Endothelial cell of umbilical vein (primary cell): ENCODE data around the gene PINK1. TPM values are rescaled to one million over a fixed set of nuclear protein-coding genes. Genes with fewer than 3 reads are reported as not detected.

Source experiments
- BruUV-seq: library from RNA; stranded (reverse); fragments of 400-500 nt; replicated peaks from 2 replicates; lab custom pipeline; 2021; lab: Mats Ljungman, UMichigan
- CTCF ChIA-PET: fragments of 300-600, 350-600 bp; sonication (Branson Sonifier 250); formaldehyde crosslinking; loops from one replicate; lab custom pipeline; 2021; ENCODE audit warnings: antibody characterized with exemption, inconsistent platforms; lab: Charles Lee
- POLR2A ChIA-PET: fragments of 300-600, 350-600 bp; sonication (Branson Sonifier 250); formaldehyde crosslinking; loops from one replicate; lab custom pipeline; 2021; ENCODE audit warnings: antibody characterized with exemption, inconsistent platforms; lab: Charles Lee
- DNase-seq: peaks from one replicate; pipeline ENCODE4 v3.0.0-alpha.2; 2011; ENCODE audit warnings: low read depth, low spot score
- FAIRE-seq: peaks from 2 replicates; lab custom pipeline; 2011; peaks lifted over from hg19 to GRCh38; lab: Jason Lieb, UNC
- H2AFZ ChIP-seq: 2 replicates; pipeline ENCODE4 v1.6.0; 2012; ENCODE audit warnings: low read depth, low read length, control low read depth, inconsistent platforms
- H3K27ac ChIP-seq: 2 replicates; pipeline ENCODE4 v1.5.1; 2011; ENCODE audit warnings: low read depth, mild to moderate bottlenecking, control low read depth, low read length, moderate library complexity; ENCODE audit not compliant: insufficient read depth
- H3K27me3 ChIP-seq, 2 experiments: 2 replicates each; pipeline versions ENCODE4 v1.6.0 to v1.6.1; 2011; ENCODE audit warnings: low read length in 2 of 2, mixed read lengths in 1 of 2; ENCODE audit not compliant: control insufficient read depth in 2 of 2, insufficient read depth in 2 of 2
- H3K36me3 ChIP-seq, 2 experiments: 2 replicates in 1 of 2; 3 replicates in 1 of 2; pipeline ENCODE4 v1.5.1; 2011; ENCODE audit warnings: low read length in 2 of 2, mild to moderate bottlenecking in 1 of 2, moderate library complexity in 1 of 2; ENCODE audit not compliant: control insufficient read depth in 2 of 2, insufficient read depth in 2 of 2; ENCODE audit errors: extremely low read depth in 1 of 2
- H3K4me1 ChIP-seq: 3 replicates; pipeline ENCODE4 v1.5.1; 2011; ENCODE audit warnings: mild to moderate bottlenecking, low read length; ENCODE audit not compliant: control insufficient read depth, insufficient read depth; ENCODE audit errors: extremely low read depth
- H3K4me2 ChIP-seq: 2 replicates; pipeline ENCODE4 v1.6.1; 2011; ENCODE audit warnings: low read length, control low read depth, mixed read lengths; ENCODE audit not compliant: insufficient read depth
- H3K4me3 ChIP-seq, 3 experiments: fragments of 200-600 bp in 1 of 3; sonication (generic), shearing (Covaris generic) in 1 of 3; replicated peaks in 1 of 3; 2 replicates each; pipeline ENCODE4 v1.5.1; 2011 to 2016; ENCODE audit warnings: control low read depth in 3 of 3, low read length in 3 of 3, mild to moderate bottlenecking in 2 of 3, inconsistent platforms in 1 of 3, low read depth in 1 of 3, moderate library complexity in 1 of 3; ENCODE audit not compliant: insufficient read depth in 1 of 3
- H3K79me2 ChIP-seq: 2 replicates; pipeline ENCODE4 v1.6.0; 2012; ENCODE audit warnings: low read length, inconsistent platforms; ENCODE audit not compliant: control insufficient read depth, insufficient read depth
- H3K9ac ChIP-seq: replicated peaks from 2 replicates; pipeline ENCODE3; 2011; ENCODE audit warnings: low read length, control low read depth; ENCODE audit not compliant: insufficient read depth; ENCODE audit errors: extremely low read depth
- H3K9me1 ChIP-seq: replicated peaks from 3 replicates; pipeline ENCODE4 v1.6.0; 2011; ENCODE audit warnings: mild to moderate bottlenecking, low read length; ENCODE audit not compliant: control insufficient read depth, insufficient read depth; ENCODE audit errors: extremely low read depth
- H3K9me3 ChIP-seq: replicated peaks from 2 replicates; pipeline ENCODE4 v1.5.1; 2012; ENCODE audit warnings: low read length, inconsistent platforms; ENCODE audit not compliant: control insufficient read depth, insufficient read depth
- H4K20me1 ChIP-seq: replicated peaks from 2 replicates; pipeline ENCODE3; 2011; ENCODE audit warnings: mild to moderate bottlenecking, low read length; ENCODE audit not compliant: control insufficient read depth, insufficient read depth; ENCODE audit errors: extremely low read depth
- CTCF ChIP-seq, 2 donors: IDR thresholded peaks; 1 replicate in 1 of 2; 2 replicates in 1 of 2; pipeline ENCODE4 v1.5.1; 2011; ENCODE audit warnings: low read length in 2 of 2, mild to moderate bottlenecking in 2 of 2, moderate library complexity in 2 of 2, control low read depth in 1 of 2, inconsistent platforms in 1 of 2, low read depth in 1 of 2; ENCODE audit not compliant: insufficient read depth in 1 of 2; ENCODE audit errors: extremely low read depth in 1 of 2
- JUN ChIP-seq: IDR thresholded peaks from 2 replicates; pipeline ENCODE4 v1.6.1; 2011; ENCODE audit warnings: borderline replicate concordance, low read depth; ENCODE audit not compliant: insufficient read length, insufficient read depth
- dilution Hi-C: fragments of 300-500 bp; cut with MboI; formaldehyde crosslinking; loops from one replicate; pipeline ENCODE4 v1.15.0; 2019; ENCODE audit warnings: low sequenced_read_pairs; ENCODE audit not compliant: extremely low pct_ligation_motif_present
- intact Hi-C: fragments of 100-400 bp; cut with micrococcal nuclease; formaldehyde crosslinking; loops from one replicate; pipeline ENCODE4 v1.10.0; 2022
- polyA plus RNA-seq, 4 experiments: library from polyadenylated mRNA; depleted of rRNA in 3 of 4; stranded (reverse) in 3 of 4; unstranded in 1 of 4; fragments of >200 nt; gene quantifications; 2 replicates each; pipeline versions ENCODE4 v1.2.1 to v1.2.3, GENCODE V29; 2011 to 2012; ENCODE audit warnings: missing spikeins in 1 of 4
- total RNA-seq: library from RNA; stranded (reverse); gene quantifications from 2 replicates; pipeline ENCODE4 v1.2.3, GENCODE V29; 2021
- TF ChIP-seq, protein P1 (sequence below): IDR thresholded peaks from 2 replicates; pipeline ENCODE4 v1.6.1; 2011; ENCODE audit not compliant: insufficient read depth, insufficient read length

PINK1 gene
- total and polyA plus RNA-seq, 2 donors (not counting 3 experiments of a cell fraction or from before 2014, with no cell fraction given) = 27.3 to 27.9 TPM

DNA sequence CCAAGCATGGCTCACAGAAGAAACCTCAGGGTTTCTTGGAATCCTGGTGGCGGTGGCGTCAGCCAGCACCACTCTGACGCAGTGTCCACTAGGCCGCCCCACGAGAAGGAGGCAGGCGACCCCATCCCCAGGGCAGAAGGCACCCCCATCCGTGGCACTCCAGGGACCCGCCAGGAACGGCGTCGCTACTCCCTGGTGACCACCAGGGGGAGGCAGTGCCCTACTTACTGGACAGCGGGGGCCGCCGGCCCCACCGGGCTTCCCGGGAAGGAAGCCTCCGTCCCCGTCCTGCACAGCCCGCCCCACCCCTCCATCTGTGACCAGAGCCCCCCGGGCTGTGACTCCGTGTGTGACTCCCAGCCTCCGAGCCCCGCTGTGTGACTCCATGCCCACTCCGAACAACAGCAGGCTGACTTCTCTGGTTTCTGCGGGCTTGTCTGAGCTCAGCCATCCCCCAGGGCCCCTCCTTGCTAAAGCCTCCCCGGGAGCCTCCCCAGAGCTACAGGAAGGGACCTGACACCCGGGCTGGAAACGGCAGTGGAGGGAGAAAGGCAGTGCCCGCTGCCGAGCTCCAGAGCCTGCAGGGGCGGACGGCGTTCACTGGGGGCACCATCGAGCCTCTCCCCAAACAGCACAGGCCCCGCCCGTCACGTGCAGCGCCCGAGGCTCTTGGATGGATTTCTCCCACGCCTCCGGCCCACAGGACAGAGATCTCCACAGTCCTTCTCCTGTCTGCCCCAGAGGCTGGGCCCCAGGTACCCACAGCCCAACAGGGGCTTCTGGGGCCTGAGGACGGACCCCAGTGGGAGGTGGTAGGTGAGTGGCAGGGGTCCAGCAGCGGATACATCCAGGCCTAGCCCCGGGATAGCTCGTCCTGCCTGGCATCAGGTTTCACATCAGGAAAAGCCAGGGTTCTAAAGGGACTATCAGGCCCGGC lies 63.4 kb downstream of the PINK1 start:
- Histone ChIP-seq H3K4me2 (peak overlapping the region; percentile 70), H3K4me3 (peak overlapping the region; percentile 34 to 45 (median 38)), H3K27ac (peak overlapping the region; percentile 44), H3K9me1 (no peaks in the 10 kb centered on the region), H3K9ac (peak overlapping the region; percentile 68), H3K9me3 (no peaks in the 10 kb centered on the region), H3K36me3 (no peaks in the 10 kb centered on the region), H4K20me1 (no peaks in the 10 kb centered on the region), H3K27me3 (no peaks in the 10 kb centered on the region), H3K79me2 (no peaks in the 10 kb centered on the region), H3K4me1 (peaks cover 4% of the 10 kb centered on the region), H2AFZ (peak overlapping the region; percentile 99)
- dilution Hi-C loops (no loop called here), intact Hi-C loops (loop anchor here (1.0 to 10.0 kb wide), 5 partner anchors 37 to 672 kb away; partner anchors contain the start of gene HP1BP3)
- ChIA-PET CTCF (interaction anchor here (0.5 to 5.1 kb wide), 42 partner anchors 11 to 1301 kb away, joined by 3 to 150 read pairs (median 4); partner anchors contain the start of genes HP1BP3, KIF17 and SH2D5), POLR2A (interaction anchor here (0.6 kb wide), 1 partner anchor 498 kb away, joined by 3 read pairs; no protein-coding TSS in a partner anchor)
- TF ChIP-seq, protein P1, sequence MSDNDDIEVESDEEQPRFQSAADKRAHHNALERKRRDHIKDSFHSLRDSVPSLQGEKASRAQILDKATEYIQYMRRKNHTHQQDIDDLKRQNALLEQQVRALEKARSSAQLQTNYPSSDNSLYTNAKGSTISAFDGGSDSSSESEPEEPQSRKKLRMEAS = peak; percentile 79
- no peak for TF ChIP-seq JUN
- TF ChIP-seq CTCF (IDR thresholded peaks at IDR 0.05; ENCODE audit: extremely low read depth in 1 of 2, insufficient read depth in 1 of 2, low read depth in 1 of 2, low read length in 2 of 2) = peak; percentile 65 to 96
- DNase-seq = peak; percentile 86
- no TSS peak for BruUV-seq
- peak; percentile 83 for FAIRE-seq
